Astrocyte (in vitro differentiated cells and primary cell): ENCODE data around the gene PPP1R14D. TPM values are rescaled to one million over a fixed set of nuclear protein-coding genes. Genes with fewer than 3 reads are reported as not detected.

Experiments
- DNase-seq: peaks from one replicate; pipeline ENCODE4 v3.0.0-alpha.2; 2010; ENCODE audit warnings: low read depth
- FAIRE-seq: peaks from 2 replicates; lab custom pipeline; 2011; peaks lifted over from hg19 to GRCh38; lab: Jason Lieb, UNC
- H2AFZ ChIP-seq: 2 replicates; pipeline ENCODE4 v1.6.0; 2012; ENCODE audit warnings: low read depth, low read length, inconsistent platforms
- H3K27ac ChIP-seq: 2 replicates; pipeline ENCODE4 v1.5.1; 2011; ENCODE audit warnings: low read depth, low read length, inconsistent platforms
- H3K27me3 ChIP-seq: 2 replicates; pipeline ENCODE4 v1.6.0; 2011; ENCODE audit warnings: low read length, inconsistent platforms; ENCODE audit not compliant: insufficient read depth
- H3K36me3 ChIP-seq: 2 replicates; pipeline ENCODE4 v1.5.1; 2011; ENCODE audit warnings: low read length, inconsistent platforms; ENCODE audit not compliant: insufficient read depth
- H3K4me1 ChIP-seq: 2 replicates; pipeline ENCODE4 v1.5.1; 2011; ENCODE audit warnings: low read length, inconsistent platforms; ENCODE audit not compliant: insufficient read depth
- H3K4me2 ChIP-seq: 2 replicates; pipeline ENCODE4 v1.6.0; 2012; ENCODE audit warnings: low read length, inconsistent platforms
- H3K4me3 ChIP-seq: 2 replicates; pipeline ENCODE4 v1.5.1; 2011; ENCODE audit warnings: low read depth, mild to moderate bottlenecking, low read length, inconsistent platforms; ENCODE audit not compliant: insufficient read depth
- H3K79me2 ChIP-seq: 2 replicates; pipeline ENCODE4 v1.6.0; 2012; ENCODE audit warnings: mild to moderate bottlenecking, low read length, inconsistent platforms; ENCODE audit not compliant: insufficient read depth
- H3K9ac ChIP-seq: 2 replicates; pipeline ENCODE4 v1.6.0; 2012; ENCODE audit warnings: mild to moderate bottlenecking, low read length, inconsistent platforms
- H3K9me3 ChIP-seq: 2 replicates; pipeline ENCODE4 v1.5.1; 2012; ENCODE audit warnings: low read depth, mild to moderate bottlenecking, low read length, inconsistent platforms; ENCODE audit not compliant: insufficient read depth
- H4K20me1 ChIP-seq: 2 replicates; pipeline ENCODE4 v1.6.0; 2012; ENCODE audit warnings: low read length, inconsistent platforms; ENCODE audit not compliant: insufficient read depth
- H3K27ac Mint-ChIP-seq: one replicate; pipeline ENCODE4 v1.8.0; 2021; ENCODE audit warnings: mild to moderate bottlenecking, mixed read lengths; ENCODE audit not compliant: unreplicated experiment
- H3K27me3 Mint-ChIP-seq: one replicate; pipeline ENCODE4 v1.8.0; 2021; ENCODE audit warnings: low read depth, mixed read lengths; ENCODE audit not compliant: unreplicated experiment
- H3K36me3 Mint-ChIP-seq: one replicate; pipeline ENCODE4 v1.8.0; 2021; ENCODE audit warnings: low read depth, mixed read lengths; ENCODE audit not compliant: unreplicated experiment
- H3K4me1 Mint-ChIP-seq: one replicate; pipeline ENCODE4 v1.8.0; 2021; ENCODE audit warnings: low read depth, mixed read lengths; ENCODE audit not compliant: unreplicated experiment
- H3K4me3 Mint-ChIP-seq: one replicate; pipeline ENCODE4 v1.8.0; 2021; ENCODE audit warnings: mild to moderate bottlenecking, moderate library complexity, mixed read lengths; ENCODE audit not compliant: unreplicated experiment
- H3K9me3 Mint-ChIP-seq: one replicate; pipeline ENCODE4 v1.8.0; 2021; ENCODE audit warnings: mild to moderate bottlenecking, mixed read lengths; ENCODE audit not compliant: unreplicated experiment
- CTCF ChIP-seq: IDR thresholded peaks from 2 replicates; pipeline ENCODE4 v1.5.1; 2011; ENCODE audit warnings: low read depth, mild to moderate bottlenecking, inconsistent platforms, low read length, moderate library complexity; ENCODE audit not compliant: insufficient read depth
- EZH2 ChIP-seq: IDR thresholded peaks from 2 replicates; pipeline ENCODE4 v1.6.1; 2012; ENCODE audit warnings: mild to moderate bottlenecking, low read length, inconsistent platforms; ENCODE audit not compliant: insufficient read depth
- total RNA-seq: library from RNA; stranded (reverse); gene quantifications from 2 replicates; pipeline ENCODE4 v1.2.1, GENCODE V29; 2021

The PPP1R14D gene
- total RNA-seq, 1 donor from 2014 or later: not detected

- FAIRE-seq: no peak
- H3K27ac Mint-ChIP-seq: no peak overlapping the region
- H3K79me2 ChIP-seq: no peaks in the 10 kb centered on the region
Observed at GRCh38 chr15:40855706-40856234, 27.3 kb upstream of the PPP1R14D start.

GRCh38 chr15:40854161-40854560 is 25.7 kb upstream of the PPP1R14D start:
- Mint-ChIP-seq H3K4me1 (no peaks in the 10 kb centered on the region), H3K9me3 (peaks cover 2% of the 10 kb centered on the region), H3K36me3 (peaks cover 4% of the 10 kb centered on the region), H3K27me3 (no peaks in the 10 kb centered on the region), H3K4me3 (no peak overlapping the region), H3K27ac (no peak overlapping the region)
- Histone ChIP-seq H3K4me1 (peaks cover under 1% of the 10 kb centered on the region), H2AFZ (no peak overlapping the region), H4K20me1 (no peaks in the 10 kb centered on the region), H3K36me3 (no peaks in the 10 kb centered on the region), H3K4me2 (no peak overlapping the region), H3K79me2 (no peaks in the 10 kb centered on the region), H3K9me3 (no peaks in the 10 kb centered on the region), H3K4me3 (no peak overlapping the region), H3K9ac (no peak overlapping the region), H3K27me3 (no peaks in the 10 kb centered on the region), H3K27ac (no peak overlapping the region)
- no peak for DNase-seq
- no peak for TF ChIP-seq CTCF
- TF ChIP-seq EZH2: no peak
- no peak for FAIRE-seq

More at GRCh38 chr15:40855706-40856234, 27.3 kb upstream of the PPP1R14D start:
- TF ChIP-seq EZH2: no peak
- TF ChIP-seq CTCF: no peak
- Histone ChIP-seq H3K9ac (no peak overlapping the region), H3K36me3 (no peaks in the 10 kb centered on the region), H3K4me2 (no peak overlapping the region), H3K27me3 (peaks cover 3% of the 10 kb centered on the region), H3K27ac (no peak overlapping the region), H4K20me1 (no peaks in the 10 kb centered on the region), H3K4me3 (no peak overlapping the region), H3K4me1 (peaks cover 2% of the 10 kb centered on the region), H3K9me3 (no peaks in the 10 kb centered on the region), H2AFZ (no peak overlapping the region)
- Mint-ChIP-seq H3K36me3 (peaks cover 2% of the 10 kb centered on the region), H3K9me3 (peaks cover 2% of the 10 kb centered on the region), H3K27me3 (no peaks in the 10 kb centered on the region), H3K4me1 (no peaks in the 10 kb centered on the region), H3K4me3 (no peak overlapping the region)
- DNase-seq: no peak

- Mint-ChIP-seq H3K9me3 (no peaks in the 10 kb centered on the region), H3K4me3 (no peak overlapping the region), H3K4me1 (no peaks in the 10 kb centered on the region), H3K27me3 (no peaks in the 10 kb centered on the region), H3K27ac (no peak overlapping the region), H3K36me3 (peaks cover 4% of the 10 kb centered on the region)
- H3K9me3 ChIP-seq: no peaks in the 10 kb centered on the region
- H4K20me1 ChIP-seq: no peaks in the 10 kb centered on the region
- no peak overlapping the region for H3K27ac ChIP-seq
- H3K4me2 ChIP-seq: no peak overlapping the region
- H3K9ac ChIP-seq: no peak overlapping the region
- TF ChIP-seq EZH2 (no peak), CTCF (no peak)
- no peaks in the 10 kb centered on the region for H3K27me3 ChIP-seq
- no peaks in the 10 kb centered on the region for H3K79me2 ChIP-seq
- no peak overlapping the region for H2AFZ ChIP-seq
- no peaks in the 10 kb centered on the region for H3K4me1 ChIP-seq
- DNase-seq: no peak
- no peak overlapping the region for H3K4me3 ChIP-seq
- no peaks in the 10 kb centered on the region for H3K36me3 ChIP-seq
- no peak for FAIRE-seq
Observed at GRCh38 chr15:40853241-40853890, 24.9 kb upstream of the PPP1R14D start.
